ENCODE results near the gene ST3GAL2. TPM values are rescaled to one million over a fixed set of nuclear protein-coding genes. Genes with fewer than 3 reads are reported as not detected.

Gene ST3GAL2
- total RNA-seq, 1 experiment from 2014 or later, result 45.9 TPM

GRCh38 chr16:70396246-70396904 lies 42.5 kb downstream of the ST3GAL2 start:
- H3K4me1 ChIP-seq (ENCODE audit: insufficient read depth, low read length), result no peaks in the 10 kb centered on the region
- no peak for DNase-seq
- Mint-ChIP-seq H3K36me3 (ENCODE audit: insufficient read depth in 1 of 3, low read depth in 3 of 3) (peaks cover 8 to 41% (median 16%) of the 10 kb centered on the region in 3 experiments; a peak in 6 of 7 replicates), H3K4me3 (no peak overlapping the region), H3K27ac (peak overlapping the region in 1 of 3 experiments; percentile 70; a peak in 1 of 7 replicates), H3K9me3 (no peaks in the 10 kb centered on the region), H3K27me3 (ENCODE audit: low read depth) (no peaks in the 10 kb centered on the region), H3K4me1 (peaks cover 5 to 9% of the 10 kb centered on the region in 2 experiments)
- H3K56ac ChIP-seq (ENCODE audit: insufficient read length, low read depth, low read length), result no peak overlapping the region
- H3K23me2 ChIP-seq (ENCODE audit: insufficient read length, low read depth, low read length, poor library complexity, severe bottlenecking), result no peaks in the 10 kb centered on the region
- no peak overlapping the region for H2BK120ac ChIP-seq (ENCODE audit: low read depth, low read length, poor library complexity, severe bottlenecking)
- no peak overlapping the region for H3K4ac ChIP-seq (ENCODE audit: low read depth, low read length)
- H4K8ac ChIP-seq (replicated peaks; ENCODE audit: insufficient read length, low read depth, low read length), result no peak overlapping the region
- no peak overlapping the region for H3K27ac ChIP-seq (ENCODE audit: insufficient read length, low read depth, low read length)
- WGBS (ENCODE audit: extremely low coverage, insufficient read length, low lambda C conversion rate), result no CpG with 5 or more reads among the region's 6 CpGs
- H2BK5ac ChIP-seq (ENCODE audit: insufficient read length, low read length), result no peak overlapping the region
- no peak overlapping the region for H3K18ac ChIP-seq (ENCODE audit: insufficient read length, low read depth, low read length)
- H3K79me1 ChIP-seq (ENCODE audit: insufficient read depth, low read depth, low read length, poor library complexity, severe bottlenecking), result no peaks in the 10 kb centered on the region
- no peak overlapping the region for H3K4me2 ChIP-seq (ENCODE audit: insufficient read depth, insufficient read length, low read length)
- H4K20me1 ChIP-seq (ENCODE audit: control insufficient read depth, insufficient read depth, insufficient read length), result no peaks in the 10 kb centered on the region
- no peaks in the 10 kb centered on the region for H3K79me2 ChIP-seq (ENCODE audit: insufficient read depth, low read length)
- H3K9me3 ChIP-seq (ENCODE audit: control insufficient read depth, low read depth, low read length), result no peaks in the 10 kb centered on the region
- no peak overlapping the region for H2BK15ac ChIP-seq (ENCODE audit: low read depth, low read length)
- TF ChIP-seq, protein P1, sequence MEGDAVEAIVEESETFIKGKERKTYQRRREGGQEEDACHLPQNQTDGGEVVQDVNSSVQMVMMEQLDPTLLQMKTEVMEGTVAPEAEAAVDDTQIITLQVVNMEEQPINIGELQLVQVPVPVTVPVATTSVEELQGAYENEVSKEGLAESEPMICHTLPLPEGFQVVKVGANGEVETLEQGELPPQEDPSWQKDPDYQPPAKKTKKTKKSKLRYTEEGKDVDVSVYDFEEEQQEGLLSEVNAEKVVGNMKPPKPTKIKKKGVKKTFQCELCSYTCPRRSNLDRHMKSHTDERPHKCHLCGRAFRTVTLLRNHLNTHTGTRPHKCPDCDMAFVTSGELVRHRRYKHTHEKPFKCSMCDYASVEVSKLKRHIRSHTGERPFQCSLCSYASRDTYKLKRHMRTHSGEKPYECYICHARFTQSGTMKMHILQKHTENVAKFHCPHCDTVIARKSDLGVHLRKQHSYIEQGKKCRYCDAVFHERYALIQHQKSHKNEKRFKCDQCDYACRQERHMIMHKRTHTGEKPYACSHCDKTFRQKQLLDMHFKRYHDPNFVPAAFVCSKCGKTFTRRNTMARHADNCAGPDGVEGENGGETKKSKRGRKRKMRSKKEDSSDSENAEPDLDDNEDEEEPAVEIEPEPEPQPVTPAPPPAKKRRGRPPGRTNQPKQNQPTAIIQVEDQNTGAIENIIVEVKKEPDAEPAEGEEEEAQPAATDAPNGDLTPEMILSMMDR (conservative IDR thresholded peaks at IDR 0.05), result no peak
- no peak overlapping the region for H2AFZ ChIP-seq (ENCODE audit: low read length)
- H3T11ph ChIP-seq (ENCODE audit: low read length), result no peak overlapping the region
- H2BK12ac ChIP-seq (ENCODE audit: insufficient read length, low read depth, low read length), result no peak overlapping the region
- H2AK5ac ChIP-seq (ENCODE audit: insufficient read length, low read length), result no peak overlapping the region
- H3K23ac ChIP-seq (ENCODE audit: insufficient read length, low read depth, low read length), result no peak overlapping the region
- H2BK20ac ChIP-seq (ENCODE audit: low read depth, low read length, poor library complexity, severe bottlenecking), result no peak overlapping the region
- no peak overlapping the region for H3K14ac ChIP-seq (ENCODE audit: insufficient read depth, low read length)
- no peaks in the 10 kb centered on the region for H3K27me3 ChIP-seq (ENCODE audit: insufficient read depth, low read length)
- no peak overlapping the region for H4K91ac ChIP-seq (ENCODE audit: insufficient read length, low read depth, low read length)
- no peak overlapping the region for H3K9ac ChIP-seq (ENCODE audit: extremely low read depth, insufficient read length, low read length)
- no peak overlapping the region for H4K5ac ChIP-seq (ENCODE audit: insufficient read length, low read depth, low read length)
